ENCODE measurements around the gene NAPEPLD. TPM values are rescaled to one million over a fixed set of nuclear protein-coding genes. Genes with fewer than 3 reads are reported as not detected.
"Not testable (repeated sequence)": the region's sequence is repeated elsewhere in the genome, so short reads cannot be mapped to it uniquely, and the experiment has no call there.

NAPEPLD gene
- total RNA-seq, 4 donors from 2014 or later, result 28.9 to 75.5 (median 71.2) TPM

GRCh38 chr7:103116991-103117390 is 31.9 kb downstream of the NAPEPLD start:
- no peak overlapping the region for H3K27ac ChIP-seq
- H3K4me1 ChIP-seq, result no peaks in the 10 kb centered on the region
- peaks cover 0 to 36% (median 0%) of the 10 kb centered on the region in 3 donors for H3K36me3 ChIP-seq
- H3K27me3 ChIP-seq, result no peaks in the 10 kb centered on the region
- no peak overlapping the region for H3K4me3 ChIP-seq
- TF ChIP-seq POLR2A (IDR thresholded peaks at IDR 0.05) (no peak), CTCF (IDR thresholded peaks at IDR 0.05) (no peak)
- no peaks in the 10 kb centered on the region for H3K9me3 ChIP-seq
- DNase-seq, result no peak

- H3K9me3 ChIP-seq, result no peaks in the 10 kb centered on the region
- H3K36me3 ChIP-seq, result peaks cover 0 to 32% (median 0%) of the 10 kb centered on the region in 3 donors
- TF ChIP-seq POLR2A (IDR thresholded peaks at IDR 0.05) (no peak), CTCF (IDR thresholded peaks at IDR 0.05) (no peak)
- no peak overlapping the region for H3K4me3 ChIP-seq
- H3K27me3 ChIP-seq, result no peaks in the 10 kb centered on the region
- no peaks in the 10 kb centered on the region for H3K4me1 ChIP-seq
- H3K27ac ChIP-seq, result no peak overlapping the region
- no peak for DNase-seq
These were observed 32.4 kb downstream of the NAPEPLD start for GRCh38 chr7:103116511-103116910.

GRCh38 chr7:103115771-103116170 is 33.1 kb downstream of the NAPEPLD start:
- Histone ChIP-seq H3K27me3 (no peaks in the 10 kb centered on the region), H3K4me3 (no peak overlapping the region), H3K4me1 (no peaks in the 10 kb centered on the region), H3K27ac (no peak overlapping the region), H3K9me3 (no peaks in the 10 kb centered on the region), H3K36me3 (peaks cover 0 to 26% (median 0%) of the 10 kb centered on the region in 3 donors)
- no peak for DNase-seq
- TF ChIP-seq CTCF (IDR thresholded peaks at IDR 0.05) (no peak), POLR2A (IDR thresholded peaks at IDR 0.05) (no peak)

GRCh38 chr7:103114576-103115008 is 34.3 kb downstream of the NAPEPLD start:
- DNase-seq, result no peak
- no peak overlapping the region for H3K4me3 ChIP-seq
- no peaks in the 10 kb centered on the region for H3K9me3 ChIP-seq
- TF ChIP-seq CTCF (IDR thresholded peaks at IDR 0.05), result no peak
- H3K36me3 ChIP-seq, result peaks cover 0 to 21% (median 0%) of the 10 kb centered on the region in 3 donors
- H3K4me1 ChIP-seq, result no peaks in the 10 kb centered on the region
- H3K27me3 ChIP-seq, result no peaks in the 10 kb centered on the region
- H3K27ac ChIP-seq, result no peak overlapping the region

GRCh38 chr7:103113164-103113563 is 35.7 kb downstream of the NAPEPLD start:
- Histone ChIP-seq H3K4me3 (no peak overlapping the region), H3K9me3 (no peaks in the 10 kb centered on the region), H3K36me3 (peaks cover 0 to 26% (median 0%) of the 10 kb centered on the region in 3 donors), H3K27me3 (no peaks in the 10 kb centered on the region), H3K27ac (no peak overlapping the region), H3K4me1 (no peaks in the 10 kb centered on the region)
- TF ChIP-seq POLR2A (IDR thresholded peaks at IDR 0.05) (no peak), CTCF (IDR thresholded peaks at IDR 0.05) (no peak)
- no peak for DNase-seq

- not testable (repeated sequence) for H3K27ac ChIP-seq, DNase-seq, H3K4me3 ChIP-seq, H3K4me1 ChIP-seq, H3K27me3 ChIP-seq, H3K9me3 ChIP-seq
- peaks cover 0 to 29% (median 0%) of the 10 kb centered on the region in 3 donors for H3K36me3 ChIP-seq
These were observed 42.2 kb downstream of the NAPEPLD start for GRCh38 chr7:103106703-103107070.

Data from Peyer's patch (tissue), 4 donors.